GM21723 (cell line): Measurements from ENCODE around the gene CDKN2A.
A peak's percentile ranks its signal among the peaks of the same experiment; 100 is the strongest.

ENCODE experiments used
- ATAC-seq: cut with Tn5 transposase; IDR thresholded peaks from one replicate; pipeline ENCODE4 v1.9.1; 2021; ENCODE audit warnings: mild to moderate bottlenecking, moderate library complexity; ENCODE audit not compliant: unreplicated experiment

The CDKN2A gene

DNA sequence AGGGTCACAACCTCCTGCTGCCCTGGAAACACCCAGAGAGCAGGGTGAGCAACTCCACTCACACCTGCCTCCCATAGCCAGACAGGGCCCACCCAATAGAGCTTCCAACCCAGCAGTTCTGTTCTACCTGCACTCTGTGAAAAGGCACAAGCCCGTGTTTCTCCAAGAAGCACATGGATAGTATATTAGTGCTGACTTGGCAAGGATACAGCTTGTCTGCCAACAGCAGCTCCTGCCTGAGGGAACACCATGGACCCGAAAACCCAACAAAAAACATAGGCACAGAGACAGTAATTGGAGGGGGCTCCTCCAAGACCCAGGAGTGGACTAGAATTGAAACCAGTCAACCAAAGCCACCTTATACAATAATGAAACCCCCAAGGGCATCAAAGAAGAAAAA lies 48.6 kb downstream of the CDKN2A start:
- no peak for ATAC-seq

DNA sequence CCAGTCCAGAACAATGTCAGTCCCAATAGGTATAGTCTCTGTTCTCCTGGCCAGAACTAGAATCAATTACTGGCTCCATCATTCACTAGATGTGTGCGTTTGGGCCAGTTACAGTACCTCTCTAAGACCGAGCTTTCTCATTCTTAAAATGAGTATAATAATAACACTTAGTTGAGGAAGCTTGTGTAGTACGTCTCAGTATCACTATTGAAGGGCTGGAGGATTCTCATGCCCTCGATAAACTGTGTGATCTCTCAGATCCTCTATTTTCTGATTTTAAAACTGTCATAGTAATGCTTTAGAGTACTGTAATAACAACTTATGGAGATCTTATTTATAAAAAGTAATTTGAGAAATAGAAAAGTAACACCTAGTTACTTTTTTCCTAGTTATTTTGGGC lies 50.7 kb downstream of the CDKN2A start:
- no peak for ATAC-seq

DNA sequence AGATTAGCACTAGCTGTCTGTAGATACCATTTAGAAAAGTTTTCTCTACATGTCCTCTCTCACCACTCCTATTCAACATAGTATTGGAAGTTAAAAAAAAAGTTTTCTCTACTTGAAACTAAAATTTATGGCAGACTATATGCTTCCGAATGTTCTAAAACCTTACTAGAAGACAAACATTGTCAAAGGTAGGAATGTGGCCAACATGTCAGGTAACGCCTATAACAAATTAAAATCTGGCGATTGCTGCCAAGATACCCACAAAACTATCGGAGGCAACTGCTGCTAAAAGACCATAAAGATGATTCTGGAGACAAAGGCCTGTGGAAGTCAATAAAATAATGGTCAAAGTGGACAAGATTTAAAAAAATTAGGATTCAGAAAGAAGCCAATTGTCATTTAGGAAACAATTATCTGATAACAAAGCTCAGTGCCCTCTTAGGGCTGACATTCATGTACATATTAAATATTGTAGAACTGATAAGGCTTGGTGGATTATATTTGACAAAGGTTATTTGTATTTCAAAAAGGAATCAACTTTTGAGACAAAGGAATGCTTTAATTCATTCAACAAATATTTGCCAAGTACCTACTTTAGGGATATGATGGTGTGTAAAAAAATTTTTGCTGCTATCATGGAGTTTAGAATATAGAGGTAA lies 52.7 kb downstream of the CDKN2A start:
- no peak for ATAC-seq

DNA sequence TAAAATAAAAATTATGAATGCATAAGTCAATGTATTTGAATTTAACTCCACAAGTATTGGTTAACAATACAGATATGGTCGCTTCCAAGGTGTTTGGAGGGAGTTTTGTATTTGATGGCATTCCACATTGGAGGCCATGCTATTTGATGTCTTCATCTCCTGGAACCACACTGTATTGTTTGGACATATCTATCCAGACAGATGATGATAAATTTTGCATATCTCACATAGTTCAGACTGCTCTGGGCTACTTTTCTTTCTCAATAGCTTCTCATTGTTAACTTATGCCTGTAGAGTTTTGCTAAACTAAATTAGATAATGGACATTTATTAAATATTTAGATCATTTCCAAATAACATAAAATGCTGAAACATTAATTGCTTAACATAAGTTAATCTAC lies 58.0 kb downstream of the CDKN2A start:
- no peak for ATAC-seq

DNA sequence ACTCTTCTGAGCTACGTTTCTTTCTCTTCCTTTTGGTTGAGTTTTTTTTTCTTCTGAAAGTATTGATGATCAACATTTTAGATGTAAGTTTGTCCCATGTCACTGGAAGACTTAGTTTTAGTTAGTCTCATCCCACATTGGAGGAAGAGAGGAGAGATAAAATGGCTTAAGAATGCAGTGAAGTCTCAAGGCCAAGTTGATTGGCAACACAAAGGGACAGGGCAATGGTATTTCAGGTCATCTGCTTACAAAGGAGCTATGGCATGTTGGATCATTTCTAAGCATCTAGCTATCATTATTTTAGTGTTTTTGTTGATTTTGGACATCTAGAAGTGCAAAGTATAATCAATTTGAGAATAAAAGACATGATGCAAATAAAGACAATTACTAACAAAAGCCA lies 58.6 kb downstream of the CDKN2A start:
- no peak for ATAC-seq

DNA sequence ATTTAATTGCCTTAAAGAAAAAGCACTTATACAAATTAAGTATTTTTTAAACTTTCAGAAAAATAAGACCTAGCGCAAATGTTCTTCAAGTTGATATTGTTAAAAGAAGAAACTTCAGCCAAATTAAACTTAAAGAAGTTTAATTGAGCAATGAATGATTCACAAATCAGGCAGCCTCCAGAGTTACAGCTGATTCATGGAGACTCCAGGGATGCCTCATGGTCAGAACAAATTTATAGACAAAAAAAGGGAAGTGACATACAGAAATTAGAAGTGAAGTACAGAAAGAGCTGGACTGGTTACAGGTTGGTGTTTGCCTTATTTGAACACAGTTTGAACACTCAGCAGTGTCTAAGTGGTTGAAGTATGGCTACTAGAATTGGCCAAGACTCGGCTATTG lies 60.3 kb downstream of the CDKN2A start:
- ATAC-seq: no peak

DNA sequence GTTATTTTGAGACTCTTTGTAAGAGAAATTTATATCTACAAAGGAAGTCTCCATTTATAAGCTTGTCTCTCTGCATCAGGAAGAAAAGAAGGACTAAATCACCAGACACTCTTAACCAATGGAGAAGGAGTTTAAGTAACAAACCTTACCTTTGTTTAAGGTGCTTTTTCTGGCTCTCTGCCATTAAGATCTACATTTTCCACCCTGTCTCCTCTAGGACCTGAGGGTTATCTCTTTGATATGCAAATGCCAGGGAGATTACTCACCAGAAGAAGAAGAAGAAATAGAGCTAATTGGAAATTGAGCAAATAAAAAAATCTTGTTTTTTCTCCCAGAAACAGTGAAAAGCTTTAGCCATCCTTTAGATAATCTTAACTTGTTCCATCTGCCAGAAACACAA lies 60.9 kb downstream of the CDKN2A start:
- ATAC-seq: no peak

DNA sequence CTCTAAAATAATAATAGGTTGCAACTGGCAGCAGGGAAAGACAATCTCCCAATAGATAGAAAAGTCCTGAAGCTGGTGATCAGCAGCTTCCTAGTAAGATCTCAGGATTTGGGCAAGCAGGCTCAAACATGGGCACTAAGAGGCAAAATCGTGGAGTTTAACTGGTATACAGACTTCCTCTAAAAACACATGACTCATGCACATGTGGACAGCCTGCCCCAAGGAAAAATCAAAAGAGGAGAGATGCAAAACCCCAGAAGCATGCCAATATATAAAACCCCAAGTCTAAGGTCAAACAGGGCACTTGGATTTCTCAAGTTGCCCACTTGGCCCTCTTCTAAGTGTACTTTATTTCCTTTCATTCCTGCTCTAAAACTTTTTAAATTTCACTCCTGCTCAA lies 62.8 kb downstream of the CDKN2A start:
- no peak for ATAC-seq

DNA sequence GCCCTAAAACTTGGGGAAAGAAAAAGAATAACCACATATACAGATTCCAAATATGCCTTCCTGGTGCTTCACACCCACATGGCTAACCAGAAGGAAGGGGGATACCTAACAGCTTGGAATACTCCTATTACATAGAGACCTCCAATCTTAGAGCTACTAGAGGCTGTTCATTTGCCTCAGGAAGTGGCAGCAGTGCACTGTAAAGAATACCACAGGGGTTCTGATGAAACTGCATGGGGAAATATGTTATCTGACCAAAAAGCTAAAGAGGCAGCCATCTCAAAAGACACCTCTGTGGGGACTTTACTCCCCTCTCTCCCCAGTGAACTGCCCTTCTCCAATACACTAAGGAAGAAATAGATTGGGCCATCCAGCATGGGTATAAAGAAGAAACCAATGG lies 66.4 kb downstream of the CDKN2A start:
- ATAC-seq: no peak

DNA sequence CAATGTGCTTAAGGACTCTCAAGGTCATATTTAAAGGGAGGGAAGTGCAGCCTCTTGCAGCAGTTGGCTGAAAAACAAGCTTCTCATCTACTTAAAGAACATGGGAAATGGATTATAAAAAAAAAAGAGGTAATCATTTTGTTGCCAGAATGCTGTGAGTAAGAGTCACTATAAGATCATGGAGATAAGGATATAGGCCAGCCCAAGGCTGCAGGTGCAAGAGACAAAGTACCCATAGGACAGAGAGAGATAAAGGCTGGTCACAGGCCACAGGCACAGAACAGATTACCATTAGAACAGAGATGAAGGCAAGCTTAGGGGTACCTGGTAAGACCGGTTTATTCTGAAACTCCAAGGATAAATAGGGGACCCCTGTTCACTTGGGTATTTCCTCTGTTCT lies 70.5 kb downstream of the CDKN2A start:
- no peak for ATAC-seq

DNA sequence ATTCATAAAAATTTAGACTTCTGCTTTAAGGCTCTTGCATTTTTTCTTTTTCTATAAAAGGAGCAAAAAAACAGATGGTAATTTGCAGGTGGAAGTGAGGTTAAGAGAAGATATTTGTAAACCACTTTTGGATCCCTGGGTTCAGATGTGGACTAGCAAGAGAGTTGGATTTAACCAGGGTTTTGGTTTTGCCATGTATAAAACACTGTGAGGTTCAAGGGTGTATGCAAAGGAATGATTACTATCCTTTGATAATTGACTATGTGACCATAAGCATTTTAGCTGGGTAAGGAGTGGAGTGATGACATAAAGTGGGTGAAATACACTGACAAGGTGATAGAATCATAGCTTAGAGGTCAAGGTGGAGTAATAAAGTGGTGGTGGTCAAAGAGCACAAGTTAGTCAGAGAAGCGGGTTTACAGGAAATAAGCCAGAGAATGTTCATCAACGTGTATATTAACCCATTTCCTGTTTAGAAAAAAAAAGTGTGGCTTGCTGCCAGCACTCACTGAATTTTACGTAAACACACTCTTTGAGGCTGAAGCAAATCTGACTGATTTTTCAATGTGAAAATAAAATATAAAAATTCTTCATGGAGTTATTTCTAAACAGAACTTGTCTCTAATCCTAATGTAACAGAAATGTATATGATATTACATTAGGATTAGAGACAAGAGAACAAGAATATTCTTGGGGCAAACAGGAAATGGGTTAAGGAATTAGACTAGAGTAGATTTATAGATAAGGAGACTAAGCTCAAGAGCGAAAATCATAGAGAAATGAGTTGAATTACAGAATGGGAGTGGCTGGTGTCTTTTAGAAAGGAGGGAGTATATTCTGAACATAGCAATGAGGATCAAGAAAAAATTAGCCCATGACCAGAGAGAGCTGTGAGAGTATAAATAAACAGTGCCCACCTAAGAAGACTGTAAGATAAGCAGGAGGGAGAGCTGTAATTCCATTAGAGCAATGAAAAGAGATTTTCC lies 74.5 kb downstream of the CDKN2A start:
- ATAC-seq: peak; percentile 80
